Liver (tissue), 9 donors: ENCODE data around the gene MARCHF9. TPM values are rescaled to one million over a fixed set of nuclear protein-coding genes. Genes with fewer than 3 reads are reported as not detected.

Source experiments
- DNase-seq: peaks from one replicate; pipeline ENCODE4 v3.0.0-alpha.2; 2017; ENCODE audit warnings: low spot score
- H3K27ac ChIP-seq, 2 donors: one replicate each; pipeline ENCODE4 v1.7.0; 2013; ENCODE audit warnings: inconsistent platforms in 2 of 2, low read length in 2 of 2, control low read depth in 1 of 2, low read depth in 1 of 2, mild to moderate bottlenecking in 1 of 2
- H3K27me3 ChIP-seq, 4 donors: one replicate each; pipeline versions ENCODE4 v1.6.1 to v1.7.0; 2013; ENCODE audit warnings: low read length in 3 of 4, inconsistent platforms in 1 of 4, mild to moderate bottlenecking in 1 of 4, moderate library complexity in 1 of 4; ENCODE audit not compliant: control insufficient read depth in 4 of 4, insufficient read depth in 4 of 4
- H3K36me3 ChIP-seq, 4 donors: one replicate each; pipeline versions ENCODE4 v1.6.1 to v1.7.0; 2013; ENCODE audit warnings: low read length in 3 of 4, mild to moderate bottlenecking in 3 of 4, low read depth in 1 of 4, moderate library complexity in 1 of 4; ENCODE audit not compliant: control insufficient read depth in 4 of 4, insufficient read depth in 3 of 4
- H3K4me1 ChIP-seq, 4 donors: one replicate each; pipeline versions ENCODE4 v1.6.1 to v1.7.0; 2013; ENCODE audit warnings: low read length in 3 of 4, mild to moderate bottlenecking in 3 of 4, moderate library complexity in 1 of 4; ENCODE audit not compliant: control insufficient read depth in 4 of 4, insufficient read depth in 4 of 4
- H3K4me3 ChIP-seq, 3 donors: one replicate each; pipeline versions ENCODE4 v1.6.1 to v1.7.0; 2013; ENCODE audit warnings: low read length in 3 of 3, control low read depth in 1 of 3, low read depth in 1 of 3, mild to moderate bottlenecking in 1 of 3
- H3K9ac ChIP-seq, 2 donors: one replicate each; pipeline ENCODE4 v1.7.0; 2013; ENCODE audit warnings: low read length in 2 of 2, mild to moderate bottlenecking in 2 of 2, moderate library complexity in 2 of 2, control low read depth in 1 of 2, low read depth in 1 of 2
- H3K9me3 ChIP-seq, 4 donors: one replicate each; pipeline versions ENCODE4 v1.6.1 to v1.7.0; 2013; ENCODE audit warnings: low read length in 3 of 4; ENCODE audit not compliant: control insufficient read depth in 4 of 4
- ATF3 ChIP-seq: IDR thresholded peaks from 2 replicates; pipeline ENCODE4 v1.6.1; 2016; ENCODE audit warnings: antibody characterized with exemption
- EGR1 ChIP-seq, 2 donors: IDR thresholded peaks; 2 replicates each; pipeline ENCODE4 v1.6.1; 2016 to 2018; ENCODE audit warnings: antibody characterized with exemption in 2 of 2, low read depth in 2 of 2
- FOXA1 ChIP-seq: IDR thresholded peaks from 2 replicates; pipeline ENCODE4 v1.6.1; 2016; ENCODE audit warnings: antibody characterized with exemption
- FOXA2 ChIP-seq: IDR thresholded peaks from 2 replicates; pipeline ENCODE4 v1.6.1; 2016; ENCODE audit warnings: antibody characterized with exemption
- GABPA ChIP-seq, 2 donors: IDR thresholded peaks in 1 of 2; conservative IDR thresholded peaks in 1 of 2; 2 replicates each; pipeline ENCODE4 v1.6.1; 2016; ENCODE audit warnings: antibody characterized with exemption in 2 of 2, mild to moderate bottlenecking in 1 of 2, moderate library complexity in 1 of 2
- HNF4A ChIP-seq, 2 donors: conservative IDR thresholded peaks; 2 replicates each; pipeline ENCODE4 v1.6.1; 2016; ENCODE audit warnings: antibody characterized with exemption in 2 of 2, mild to moderate bottlenecking in 2 of 2
- HNF4G ChIP-seq: IDR thresholded peaks from 2 replicates; pipeline ENCODE4 v1.6.1; 2016; ENCODE audit warnings: antibody characterized with exemption
- JUND ChIP-seq, 2 donors: IDR thresholded peaks; 2 replicates each; pipeline ENCODE4 v1.6.1; 2016; ENCODE audit warnings: antibody characterized with exemption in 2 of 2
- NR2F2 ChIP-seq: IDR thresholded peaks from 2 replicates; pipeline ENCODE4 v1.6.1; 2016; ENCODE audit warnings: antibody characterized with exemption
- RAD21 ChIP-seq, 2 donors: IDR thresholded peaks; 2 replicates each; pipeline ENCODE4 v1.6.1; 2016; ENCODE audit warnings: antibody characterized with exemption in 2 of 2, mild to moderate bottlenecking in 2 of 2
- REST ChIP-seq: IDR thresholded peaks from 2 replicates; pipeline ENCODE4 v1.6.1; 2016; ENCODE audit warnings: antibody characterized with exemption, mild to moderate bottlenecking
- RXRA ChIP-seq, 2 donors: IDR thresholded peaks; 2 replicates each; pipeline ENCODE4 v1.6.1; 2017 to 2018; ENCODE audit warnings: antibody characterized with exemption in 2 of 2, mild to moderate bottlenecking in 1 of 2
- SP1 ChIP-seq: IDR thresholded peaks from 2 replicates; pipeline ENCODE4 v1.6.1; 2018; ENCODE audit warnings: antibody characterized with exemption, mild to moderate bottlenecking
- TAF1 ChIP-seq: conservative IDR thresholded peaks from 2 replicates; pipeline ENCODE4 v1.6.1; 2016; ENCODE audit warnings: antibody characterized with exemption, mild to moderate bottlenecking
- YY1 ChIP-seq: IDR thresholded peaks from 2 replicates; pipeline ENCODE4 v1.6.1; 2016; ENCODE audit warnings: antibody characterized with exemption, mild to moderate bottlenecking
- WGBS: extraction: QIAGEN DNeasy Blood & Tissue Kit; methylation state at CpG from one replicate; pipeline ENCODE4 v1.1.7; 2013; 5-methylcytosine and 5-hydroxymethylcytosine counted together
- polyA plus RNA-seq, 2 donors: library from polyadenylated mRNA; stranded (reverse) in 1 of 2; unstranded in 1 of 2; fragments of 200-250 nt in 1 of 2; fragments of >200 nt in 1 of 2; fragmentation: Nextera tagmentation in 1 of 2; extraction: Ambion mirVana in 1 of 2; gene quantifications; one replicate each; pipeline versions ENCODE4 v1.2.1 to v1.2.3, GENCODE V29; 2013 to 2015
- total RNA-seq, 2 donors: library from RNA; depleted of rRNA; stranded (reverse); fragments of >200 nt; gene quantifications; one replicate each; pipeline ENCODE4 v1.2.3, GENCODE V29; 2014
- TF ChIP-seq, protein P1 (sequence below): IDR thresholded peaks from 2 replicates; pipeline ENCODE4 v1.6.1; 2016; ENCODE audit warnings: antibody characterized with exemption
- TF ChIP-seq, protein P2 (sequence below): IDR thresholded peaks from 2 replicates; pipeline ENCODE4 v1.6.1; 2016; ENCODE audit warnings: antibody characterized with exemption
- TF ChIP-seq, protein P3 (sequence below): fragments of 150-350 bp; IDR thresholded peaks from 2 replicates; pipeline ENCODE4 v1.5.1; 2017; ENCODE audit warnings: improper control_type of control experiment, low read depth, low read length; ENCODE audit not compliant: missing input control
- donor health status: healthy.
- donor health status: healthy.
- donor health status: healthy.
- donor health status: healthy.
- donor health status: healthy.

MARCHF9 gene
- total and polyA plus RNA-seq, 4 donors, result 1.1 to 3.0 (median 2.2) TPM

GRCh38 chr12:57727758-57728395 is 27.0 kb upstream of the MARCHF9 start:
- no peaks in the 10 kb centered on the region for H3K27me3 ChIP-seq
- H3K36me3 ChIP-seq, result no peaks in the 10 kb centered on the region
- peaks cover 0 to 14% (median 9%) of the 10 kb centered on the region in 4 donors for H3K4me1 ChIP-seq
- no peak overlapping the region for H3K9ac ChIP-seq
- H3K27ac ChIP-seq, result no peak overlapping the region
- H3K4me3 ChIP-seq, result no peak overlapping the region
- DNase-seq, result peak; percentile 32
- 40% methylated on average over 21 of the region's 21 CpGs for WGBS
- H3K9me3 ChIP-seq, result no peaks in the 10 kb centered on the region
- TF ChIP-seq RXRA (IDR thresholded peaks at IDR 0.05), result peak in 1 of 2 donors; percentile 17
- no peak for TF ChIP-seq REST

DNA sequence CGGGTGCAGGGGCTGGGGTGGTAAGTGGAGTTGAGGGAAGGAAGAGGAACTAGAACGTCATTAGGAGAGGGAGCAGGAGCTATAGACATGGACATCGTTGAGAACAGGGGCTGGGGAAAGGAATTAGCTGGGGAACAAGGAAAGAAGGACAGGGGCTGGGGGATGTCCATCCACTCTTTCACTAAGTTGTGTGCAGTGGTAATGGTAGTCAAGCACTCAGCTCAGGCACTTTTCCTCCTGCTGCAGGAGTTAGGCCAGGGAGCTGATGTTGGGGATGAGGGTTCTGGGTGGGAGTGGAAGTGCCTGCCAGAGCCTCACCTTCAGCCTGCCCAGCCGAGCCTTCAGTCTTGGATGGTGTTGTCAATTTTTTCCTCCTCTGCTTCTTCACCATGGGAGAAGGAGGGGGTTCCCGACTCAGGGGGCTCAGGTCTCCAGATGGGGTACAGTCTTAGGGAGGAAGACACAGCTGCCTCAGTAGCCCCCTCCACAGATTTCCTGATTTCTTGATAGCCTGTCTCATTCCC is 25.5 kb upstream of the MARCHF9 start:
- peaks cover 0 to 14% (median 9%) of the 10 kb centered on the region in 4 donors for H3K4me1 ChIP-seq
- WGBS, result 58% methylated on average over 5 of the region's 5 CpGs
- H3K9ac ChIP-seq, result no peak overlapping the region
- H3K36me3 ChIP-seq, result no peaks in the 10 kb centered on the region
- H3K27ac ChIP-seq, result no peak overlapping the region
- TF ChIP-seq YY1 (no peak), HNF4G (no peak), TAF1 (no peak), JUND (IDR thresholded peaks at IDR 0.05) (no peak), NR2F2 (no peak), SP1 (no peak), FOXA2 (no peak), RAD21 (IDR thresholded peaks at IDR 0.05) (no peak), FOXA1 (no peak), EGR1 (IDR thresholded peaks at IDR 0.05; ENCODE audit: low read depth in 2 of 2) (no peak), GABPA (IDR thresholded peaks at IDR 0.05 in 1 of 2, conservative IDR thresholded peaks at IDR 0.05 in 1 of 2) (no peak), REST (no peak), ATF3 (no peak), RXRA (IDR thresholded peaks at IDR 0.05) (no peak), HNF4A (conservative IDR thresholded peaks at IDR 0.05) (no peak)
- TF ChIP-seq, protein P1, sequence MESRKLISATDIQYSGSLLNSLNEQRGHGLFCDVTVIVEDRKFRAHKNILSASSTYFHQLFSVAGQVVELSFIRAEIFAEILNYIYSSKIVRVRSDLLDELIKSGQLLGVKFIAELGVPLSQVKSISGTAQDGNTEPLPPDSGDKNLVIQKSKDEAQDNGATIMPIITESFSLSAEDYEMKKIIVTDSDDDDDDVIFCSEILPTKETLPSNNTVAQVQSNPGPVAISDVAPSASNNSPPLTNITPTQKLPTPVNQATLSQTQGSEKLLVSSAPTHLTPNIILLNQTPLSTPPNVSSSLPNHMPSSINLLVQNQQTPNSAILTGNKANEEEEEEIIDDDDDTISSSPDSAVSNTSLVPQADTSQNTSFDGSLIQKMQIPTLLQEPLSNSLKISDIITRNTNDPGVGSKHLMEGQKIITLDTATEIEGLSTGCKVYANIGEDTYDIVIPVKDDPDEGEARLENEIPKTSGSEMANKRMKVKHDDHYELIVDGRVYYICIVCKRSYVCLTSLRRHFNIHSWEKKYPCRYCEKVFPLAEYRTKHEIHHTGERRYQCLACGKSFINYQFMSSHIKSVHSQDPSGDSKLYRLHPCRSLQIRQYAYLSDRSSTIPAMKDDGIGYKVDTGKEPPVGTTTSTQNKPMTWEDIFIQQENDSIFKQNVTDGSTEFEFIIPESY, result no peak
- TF ChIP-seq, protein P2, sequence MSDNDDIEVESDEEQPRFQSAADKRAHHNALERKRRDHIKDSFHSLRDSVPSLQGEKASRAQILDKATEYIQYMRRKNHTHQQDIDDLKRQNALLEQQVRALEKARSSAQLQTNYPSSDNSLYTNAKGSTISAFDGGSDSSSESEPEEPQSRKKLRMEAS, result no peak
- TF ChIP-seq, protein P3, sequence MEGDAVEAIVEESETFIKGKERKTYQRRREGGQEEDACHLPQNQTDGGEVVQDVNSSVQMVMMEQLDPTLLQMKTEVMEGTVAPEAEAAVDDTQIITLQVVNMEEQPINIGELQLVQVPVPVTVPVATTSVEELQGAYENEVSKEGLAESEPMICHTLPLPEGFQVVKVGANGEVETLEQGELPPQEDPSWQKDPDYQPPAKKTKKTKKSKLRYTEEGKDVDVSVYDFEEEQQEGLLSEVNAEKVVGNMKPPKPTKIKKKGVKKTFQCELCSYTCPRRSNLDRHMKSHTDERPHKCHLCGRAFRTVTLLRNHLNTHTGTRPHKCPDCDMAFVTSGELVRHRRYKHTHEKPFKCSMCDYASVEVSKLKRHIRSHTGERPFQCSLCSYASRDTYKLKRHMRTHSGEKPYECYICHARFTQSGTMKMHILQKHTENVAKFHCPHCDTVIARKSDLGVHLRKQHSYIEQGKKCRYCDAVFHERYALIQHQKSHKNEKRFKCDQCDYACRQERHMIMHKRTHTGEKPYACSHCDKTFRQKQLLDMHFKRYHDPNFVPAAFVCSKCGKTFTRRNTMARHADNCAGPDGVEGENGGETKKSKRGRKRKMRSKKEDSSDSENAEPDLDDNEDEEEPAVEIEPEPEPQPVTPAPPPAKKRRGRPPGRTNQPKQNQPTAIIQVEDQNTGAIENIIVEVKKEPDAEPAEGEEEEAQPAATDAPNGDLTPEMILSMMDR, result no peak
- no peak overlapping the region for H3K4me3 ChIP-seq
- DNase-seq, result no peak
- no peaks in the 10 kb centered on the region for H3K27me3 ChIP-seq
- no peaks in the 10 kb centered on the region for H3K9me3 ChIP-seq
